GM19025 (cell line): ENCODE data around the gene P2RX6.

ENCODE experiments used
- ATAC-seq: cut with Tn5 transposase; IDR thresholded peaks from one replicate; pipeline ENCODE4 v1.9.1; 2021; ENCODE audit warnings: mild to moderate bottlenecking, low read depth, moderate library complexity; ENCODE audit not compliant: unreplicated experiment

The P2RX6 gene

GRCh38 chr22:20979243-20979809, 35.6 kb upstream of the P2RX6 start:
- no peak for ATAC-seq

GRCh38 chr22:20979940-20980453, 35.0 kb upstream of the P2RX6 start:
- no peak for ATAC-seq

- ATAC-seq: no peak
These were observed 34.4 kb upstream of the P2RX6 start for GRCh38 chr22:20980523-20980922.

GRCh38 chr22:20980938-20981722, 33.8 kb upstream of the P2RX6 start:
- no peak for ATAC-seq

GRCh38 chr22:20981787-20982562, 33.0 kb upstream of the P2RX6 start, which contains the start of gene LZTR1:
Gene LZTR1, plus strand, starts transcription at chr22:20982297. Its CDS starts 75 bp downstream, at chr22:20982372.
- peak; percentile 85 for ATAC-seq

- ATAC-seq: no peak
These were observed 32.4 kb upstream of the P2RX6 start for GRCh38 chr22:20982563-20982882.

GRCh38 chr22:20983081-20983771, 31.7 kb upstream of the P2RX6 start:
- no peak for ATAC-seq

GRCh38 chr22:20985720-20986119, 29.2 kb upstream of the P2RX6 start:
- ATAC-seq: no peak

- ATAC-seq: no peak
These were observed 28.6 kb upstream of the P2RX6 start for GRCh38 chr22:20986365-20986764.

GRCh38 chr22:20987375-20987774, 27.6 kb upstream of the P2RX6 start:
- no peak for ATAC-seq

- no peak for ATAC-seq
These were observed 26.2 kb upstream of the P2RX6 start for GRCh38 chr22:20988573-20989322.

- ATAC-seq: no peak
These were observed 25.4 kb upstream of the P2RX6 start for GRCh38 chr22:20989323-20990138.

GRCh38 chr22:20990184-20991180, 24.5 kb upstream of the P2RX6 start:
- no peak for ATAC-seq

GRCh38 chr22:20991252-20992055, 23.5 kb upstream of the P2RX6 start:
- ATAC-seq: no peak

- no peak for ATAC-seq
These were observed 22.9 kb upstream of the P2RX6 start for GRCh38 chr22:20992056-20992442.

GRCh38 chr22:20992456-20993303, 22.3 kb upstream of the P2RX6 start:
- no peak for ATAC-seq
